G401 (cell line): ENCODE measurements around the gene STRAP. TPM values are rescaled to one million over a fixed set of nuclear protein-coding genes. Genes with fewer than 3 reads are reported as not detected.
"Not testable (repeated sequence)": the region's sequence is repeated elsewhere in the genome, so short reads cannot be mapped to it uniquely, and the experiment has no call there.

ENCODE experiments used
- DNase-seq: peaks from one replicate; pipeline ENCODE4 v3.0.0-alpha.2; 2015; ENCODE audit warnings: low spot score
- in situ Hi-C: cut with HindIII; loops from 2 replicates; pipeline ENCODE4 v1.10.0; 2016; ENCODE audit warnings: low sequenced_read_pairs, mixed read lengths
- total RNA-seq: library from RNA; depleted of rRNA; stranded (reverse); fragments of >200 nt; shearing (Covaris generic); gene quantifications from 2 replicates; pipeline ENCODE4 v1.2.3, GENCODE V29; 2014

The STRAP gene
- total RNA-seq, 1 experiment from 2014 or later = 181 TPM

GRCh38 chr12:15863372-15863771 is 18.8 kb upstream of the STRAP start:
- in situ Hi-C loops = no loop called here
- no peak for DNase-seq

- in situ Hi-C loops = no loop called here
- DNase-seq = no peak
Observed at GRCh38 chr12:15863984-15864383, 18.2 kb upstream of the STRAP start.

- DNase-seq = no peak
Observed at GRCh38 chr12:15868186-15868585, 14.0 kb upstream of the STRAP start.

GRCh38 chr12:15873556-15873955 is 8.6 kb upstream of the STRAP start:
- in situ Hi-C loops = no loop called here
- DNase-seq = no peak

More at GRCh38 chr12:15868186-15868585, 14.0 kb upstream of the STRAP start:
- in situ Hi-C loops = no loop called here

- DNase-seq, in situ Hi-C loops: not testable (repeated sequence)
Observed at GRCh38 chr12:15874556-15875145, 7.5 kb upstream of the STRAP start.

GRCh38 chr12:15875863-15876262 is 6.3 kb upstream of the STRAP start:
- in situ Hi-C loops = no loop called here

GRCh38 chr12:15879413-15879812 is 2.8 kb upstream of the STRAP start:
- in situ Hi-C loops = no loop called here
- DNase-seq = no peak

More at GRCh38 chr12:15875863-15876262, 6.3 kb upstream of the STRAP start:
- DNase-seq = no peak

GRCh38 chr12:15880721-15881120 is 1.5 kb upstream of the STRAP start:
- in situ Hi-C loops = no loop called here
- DNase-seq = no peak

GRCh38 chr12:15883536-15883935 is 1.3 kb downstream of the STRAP start:
- in situ Hi-C loops = no loop called here
- DNase-seq = no peak

GRCh38 chr12:15886372-15887042 is 4.3 kb downstream of the STRAP start:
- in situ Hi-C loops = no loop called here

GRCh38 chr12:15887043-15887817 is 5.0 kb downstream of the STRAP start:
- DNase-seq = no peak
- in situ Hi-C loops = no loop called here

More at GRCh38 chr12:15886372-15887042, 4.3 kb downstream of the STRAP start:
- no peak for DNase-seq

GRCh38 chr12:15892645-15893259 is 10.6 kb downstream of the STRAP start:
- no peak for DNase-seq
- in situ Hi-C loops = no loop called here

- no peak for DNase-seq
- in situ Hi-C loops = no loop called here
Observed at GRCh38 chr12:15893260-15893659, 11.1 kb downstream of the STRAP start.

GRCh38 chr12:15896867-15897266 is 14.7 kb downstream of the STRAP start:
- no peak for DNase-seq
- in situ Hi-C loops = no loop called here

GRCh38 chr12:15897433-15897832 is 15.2 kb downstream of the STRAP start:
- no peak for DNase-seq
- in situ Hi-C loops = no loop called here

- DNase-seq = peak; percentile 69
Observed at GRCh38 chr12:15899282-15899870, 17.2 kb downstream of the STRAP start.

GRCh38 chr12:15904378-15904920 is 22.3 kb downstream of the STRAP start:
- in situ Hi-C loops = no loop called here
- DNase-seq = no peak

More at GRCh38 chr12:15899282-15899870, 17.2 kb downstream of the STRAP start:
- in situ Hi-C loops = no loop called here

- no peak for DNase-seq
- in situ Hi-C loops = no loop called here
Observed at GRCh38 chr12:15910468-15910863, 28.3 kb downstream of the STRAP start.
